ENCODE measurements around the gene SMG1.
A peak's percentile ranks its signal among the peaks of the same experiment; 100 is the strongest.
"Not testable (repeated sequence)": the region's sequence is repeated elsewhere in the genome, so short reads cannot be mapped to it uniquely, and the experiment has no call there.

SMG1 gene

DNA sequence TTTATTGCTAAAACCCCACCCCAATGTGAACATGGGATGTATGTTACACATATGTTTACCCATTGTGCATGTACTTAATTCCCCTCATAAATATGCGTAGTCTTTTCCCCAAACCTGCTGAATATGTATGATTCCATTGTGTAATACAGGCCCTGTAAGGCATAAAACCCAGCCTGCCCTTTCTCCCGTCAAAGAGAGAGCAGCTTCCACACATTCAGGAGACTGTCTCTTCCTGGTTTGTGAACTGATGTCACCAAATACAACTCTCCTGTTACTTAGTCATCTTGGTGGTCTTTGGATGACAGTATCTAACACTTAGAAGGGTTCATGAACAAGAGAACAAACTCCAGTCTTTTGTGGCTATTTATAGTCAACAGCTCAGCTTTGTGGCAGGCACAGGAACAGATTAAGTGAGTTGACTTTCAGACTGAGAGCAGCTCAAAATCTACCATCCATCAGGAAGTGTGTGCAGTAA, 32.9 kb upstream of the SMG1 start:
- TF ChIP-seq, protein P1, sequence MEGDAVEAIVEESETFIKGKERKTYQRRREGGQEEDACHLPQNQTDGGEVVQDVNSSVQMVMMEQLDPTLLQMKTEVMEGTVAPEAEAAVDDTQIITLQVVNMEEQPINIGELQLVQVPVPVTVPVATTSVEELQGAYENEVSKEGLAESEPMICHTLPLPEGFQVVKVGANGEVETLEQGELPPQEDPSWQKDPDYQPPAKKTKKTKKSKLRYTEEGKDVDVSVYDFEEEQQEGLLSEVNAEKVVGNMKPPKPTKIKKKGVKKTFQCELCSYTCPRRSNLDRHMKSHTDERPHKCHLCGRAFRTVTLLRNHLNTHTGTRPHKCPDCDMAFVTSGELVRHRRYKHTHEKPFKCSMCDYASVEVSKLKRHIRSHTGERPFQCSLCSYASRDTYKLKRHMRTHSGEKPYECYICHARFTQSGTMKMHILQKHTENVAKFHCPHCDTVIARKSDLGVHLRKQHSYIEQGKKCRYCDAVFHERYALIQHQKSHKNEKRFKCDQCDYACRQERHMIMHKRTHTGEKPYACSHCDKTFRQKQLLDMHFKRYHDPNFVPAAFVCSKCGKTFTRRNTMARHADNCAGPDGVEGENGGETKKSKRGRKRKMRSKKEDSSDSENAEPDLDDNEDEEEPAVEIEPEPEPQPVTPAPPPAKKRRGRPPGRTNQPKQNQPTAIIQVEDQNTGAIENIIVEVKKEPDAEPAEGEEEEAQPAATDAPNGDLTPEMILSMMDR (IDR thresholded peaks at IDR 0.05; ENCODE audit: unreplicated experiment in 3 of 3), result no peak
- peaks cover 7% of the 10 kb centered on the region for H3K27me3 Mint-ChIP-seq (ENCODE audit: low read depth)
- no peaks in the 10 kb centered on the region for H3K36me3 Mint-ChIP-seq (ENCODE audit: low read depth)
- H3K4me1 Mint-ChIP-seq, result peaks cover 8% of the 10 kb centered on the region
- H3K27ac Mint-ChIP-seq, result peak overlapping the region in 2 of 3 experiments; percentile 4 to 20
- H3K9me3 Mint-ChIP-seq, result no peaks in the 10 kb centered on the region
- no peak overlapping the region for H3K4me3 Mint-ChIP-seq

DNA sequence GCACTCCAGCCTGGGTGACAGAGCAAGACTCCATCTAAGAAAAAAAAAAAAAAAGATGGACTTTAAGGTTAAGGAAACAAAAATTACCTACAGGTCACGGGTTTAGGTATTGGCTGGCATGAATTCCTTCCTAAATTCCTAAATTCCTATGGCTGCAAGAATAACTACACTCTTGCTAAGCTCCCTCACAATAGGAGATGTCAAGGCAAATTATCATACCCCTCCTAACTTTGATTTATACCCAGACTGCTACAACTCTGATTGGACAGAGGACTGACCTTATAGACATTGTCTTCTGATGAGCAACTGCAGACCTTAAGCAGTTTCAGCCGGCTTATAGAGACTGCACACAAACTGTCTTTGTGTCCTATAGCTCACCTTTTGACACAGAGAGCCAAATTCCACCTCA, 32.4 kb upstream of the SMG1 start:
- Mint-ChIP-seq H3K36me3 (ENCODE audit: low read depth) (no peaks in the 10 kb centered on the region), H3K4me1 (peaks cover 8% of the 10 kb centered on the region), H3K27ac (peak overlapping the region in 2 of 3 experiments; percentile 4 to 20), H3K27me3 (ENCODE audit: low read depth) (peaks cover 7% of the 10 kb centered on the region), H3K4me3 (no peak overlapping the region), H3K9me3 (no peaks in the 10 kb centered on the region)
- TF ChIP-seq, protein P1 (IDR thresholded peaks at IDR 0.05; ENCODE audit: unreplicated experiment in 3 of 3), result no peak

DNA sequence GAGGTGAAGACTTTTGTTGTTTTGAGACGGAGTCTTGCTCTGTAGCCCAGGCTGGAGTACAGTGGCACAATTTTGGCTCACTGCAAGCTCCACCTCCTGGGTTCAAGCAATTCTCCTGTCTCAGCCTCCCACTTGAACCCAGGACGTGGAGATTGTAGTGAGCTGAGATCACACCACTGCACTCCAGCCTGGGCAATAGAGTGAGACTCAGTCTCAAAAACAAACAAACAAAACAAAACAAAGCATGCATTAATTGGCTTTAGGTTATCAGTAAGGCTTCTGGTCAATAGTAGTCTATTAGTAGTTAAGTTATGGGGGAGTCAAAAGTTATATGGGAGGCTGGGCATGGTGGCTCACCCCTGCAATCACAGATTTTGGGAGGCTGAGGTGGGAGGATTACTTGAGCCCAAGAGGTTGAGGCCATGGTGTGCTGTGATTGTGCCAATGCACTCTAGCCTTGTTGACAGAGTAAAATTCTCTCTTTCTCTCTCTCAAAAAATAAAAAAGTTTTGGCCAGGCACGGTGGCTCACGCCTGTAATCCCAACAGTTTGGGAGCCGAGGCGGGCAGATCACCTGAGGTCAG, 30.5 kb upstream of the SMG1 start:
- H3K27ac Mint-ChIP-seq; H3K9me3 Mint-ChIP-seq; H3K36me3 Mint-ChIP-seq (ENCODE audit: low read depth); H3K27me3 Mint-ChIP-seq (ENCODE audit: low read depth); H3K4me3 Mint-ChIP-seq; H3K4me1 Mint-ChIP-seq: not testable (repeated sequence)

DNA sequence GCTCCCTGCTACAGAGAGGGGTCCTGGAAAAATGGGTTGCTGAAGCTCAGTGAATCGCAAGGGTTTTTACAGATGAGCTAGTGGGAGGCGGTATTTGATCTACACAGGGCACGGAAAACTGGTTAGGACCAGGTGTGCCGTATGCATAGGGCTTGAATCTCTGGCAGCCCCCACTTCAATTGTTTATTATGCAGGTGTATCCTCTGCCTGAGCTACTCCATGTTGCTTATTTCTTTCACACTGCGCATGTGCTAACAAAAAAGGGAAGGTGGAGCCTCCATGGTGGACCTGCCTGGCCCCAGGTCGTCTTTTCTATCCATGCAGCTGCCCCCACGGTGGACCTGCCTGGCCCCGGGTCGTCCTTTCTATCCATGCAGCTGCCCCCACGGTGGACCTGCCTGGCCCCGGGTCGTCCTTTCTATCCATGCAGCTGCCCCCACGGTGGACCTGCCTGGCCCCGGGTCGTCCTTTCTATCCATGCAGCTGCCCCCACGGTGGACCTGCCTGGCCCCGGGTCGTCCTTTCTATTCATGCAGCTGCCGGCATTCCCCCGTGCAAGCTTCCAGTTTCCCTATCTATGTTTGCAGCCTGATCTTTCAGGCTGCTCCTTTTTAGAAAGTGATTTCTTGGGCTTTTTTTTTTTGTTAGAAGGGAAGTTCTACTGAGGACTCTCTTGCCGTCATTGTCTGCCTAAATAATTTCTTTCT, 29.8 kb upstream of the SMG1 start:
- not testable (repeated sequence) for H3K27me3 Mint-ChIP-seq (ENCODE audit: low read depth); H3K27ac Mint-ChIP-seq; H3K9me3 Mint-ChIP-seq; H3K4me1 Mint-ChIP-seq; H3K36me3 Mint-ChIP-seq (ENCODE audit: low read depth); H3K4me3 Mint-ChIP-seq

DNA sequence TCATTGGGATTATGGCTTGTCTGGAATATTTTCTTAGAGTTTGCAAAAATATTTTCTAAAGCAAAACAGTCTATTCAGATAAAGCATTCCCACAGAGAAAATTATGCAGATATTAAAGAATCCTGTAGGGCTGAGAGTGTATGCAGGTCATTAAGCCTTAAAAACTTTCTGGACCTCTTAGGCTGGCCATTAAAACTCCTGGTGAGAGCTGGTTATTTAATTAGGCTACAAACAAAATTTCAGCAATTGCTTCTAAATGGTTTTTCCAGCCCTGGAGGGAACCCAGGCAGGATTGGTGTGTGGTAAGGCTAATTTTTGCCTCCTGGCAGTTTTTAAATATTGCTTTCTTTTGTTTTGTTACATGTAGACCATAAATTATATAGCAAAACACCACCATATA, 27.3 kb upstream of the SMG1 start:
- Mint-ChIP-seq H3K4me1 (no peaks in the 10 kb centered on the region), H3K27me3 (ENCODE audit: low read depth) (no peaks in the 10 kb centered on the region), H3K4me3 (no peak overlapping the region), H3K9me3 (no peaks in the 10 kb centered on the region), H3K36me3 (ENCODE audit: low read depth) (no peaks in the 10 kb centered on the region), H3K27ac (peak overlapping the region in 1 of 3 experiments; percentile 37)
- TF ChIP-seq, protein P1 (IDR thresholded peaks at IDR 0.05; ENCODE audit: unreplicated experiment in 3 of 3), result no peak

DNA sequence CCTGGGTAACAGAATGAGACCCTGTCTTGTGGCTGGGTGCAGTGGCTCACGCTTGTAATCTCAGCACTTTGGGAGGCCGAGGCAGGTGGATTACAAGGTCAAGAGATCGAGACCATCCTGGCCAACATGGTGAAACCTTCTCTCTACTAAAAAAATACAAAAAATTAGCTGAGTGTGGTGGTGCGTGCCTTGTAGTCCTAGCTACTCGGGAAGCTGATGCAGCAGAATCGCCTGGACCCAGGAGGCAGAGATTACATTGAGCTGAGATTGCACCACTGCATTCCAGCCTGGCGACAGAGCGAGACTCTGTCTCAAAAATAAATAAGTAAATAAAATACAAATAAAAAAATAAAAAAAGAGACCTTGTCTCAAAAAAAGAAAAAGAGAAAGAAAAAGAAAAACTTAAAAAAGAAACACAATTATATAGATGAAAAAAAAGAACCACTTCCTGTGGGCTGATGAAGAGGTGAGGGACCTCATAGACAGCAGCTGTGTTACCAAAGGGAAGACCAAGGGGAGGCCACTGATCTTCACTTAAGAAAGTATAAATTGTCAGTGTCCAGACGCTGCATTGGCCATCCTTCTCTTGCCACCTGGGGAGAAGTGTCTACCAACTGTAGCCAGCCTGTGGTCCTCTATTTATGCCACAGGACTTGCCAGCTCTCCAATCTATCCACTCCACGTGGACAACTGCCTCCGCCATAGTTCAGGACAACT, 24.4 kb upstream of the SMG1 start:
- no peak overlapping the region for H3K27ac Mint-ChIP-seq
- no peaks in the 10 kb centered on the region for H3K36me3 Mint-ChIP-seq (ENCODE audit: low read depth)
- no peaks in the 10 kb centered on the region for H3K4me1 Mint-ChIP-seq
- TF ChIP-seq, protein P1 (IDR thresholded peaks at IDR 0.05; ENCODE audit: unreplicated experiment in 3 of 3), result no peak
- H3K9me3 Mint-ChIP-seq, result no peaks in the 10 kb centered on the region
- no peaks in the 10 kb centered on the region for H3K27me3 Mint-ChIP-seq (ENCODE audit: low read depth)
- H3K4me3 Mint-ChIP-seq, result no peak overlapping the region
